Endothelial cell of umbilical vein (primary cell): Measurements from ENCODE around the gene CUX1. TPM values are rescaled to one million over a fixed set of nuclear protein-coding genes. Genes with fewer than 3 reads are reported as not detected.

Source experiments
- BruUV-seq: library from RNA; stranded (reverse); fragments of 400-500 nt; replicated peaks from 2 replicates; lab custom pipeline; 2021; lab: Mats Ljungman, UMichigan
- CTCF ChIA-PET: fragments of 300-600, 350-600 bp; sonication (Branson Sonifier 250); formaldehyde crosslinking; loops from one replicate; lab custom pipeline; 2021; ENCODE audit warnings: antibody characterized with exemption, inconsistent platforms; lab: Charles Lee
- POLR2A ChIA-PET: fragments of 300-600, 350-600 bp; sonication (Branson Sonifier 250); formaldehyde crosslinking; loops from one replicate; lab custom pipeline; 2021; ENCODE audit warnings: antibody characterized with exemption, inconsistent platforms; lab: Charles Lee
- DNase-seq: peaks from one replicate; pipeline ENCODE4 v3.0.0-alpha.2; 2011; ENCODE audit warnings: low read depth, low spot score
- FAIRE-seq: peaks from 2 replicates; lab custom pipeline; 2011; peaks lifted over from hg19 to GRCh38; lab: Jason Lieb, UNC
- H2AFZ ChIP-seq: 2 replicates; pipeline ENCODE4 v1.6.0; 2012; ENCODE audit warnings: low read depth, low read length, control low read depth, inconsistent platforms
- H3K27ac ChIP-seq: 2 replicates; pipeline ENCODE4 v1.5.1; 2011; ENCODE audit warnings: low read depth, mild to moderate bottlenecking, control low read depth, low read length, moderate library complexity; ENCODE audit not compliant: insufficient read depth
- H3K27me3 ChIP-seq, 2 experiments: 2 replicates each; pipeline versions ENCODE4 v1.6.0 to v1.6.1; 2011; ENCODE audit warnings: low read length in 2 of 2, mixed read lengths in 1 of 2; ENCODE audit not compliant: control insufficient read depth in 2 of 2, insufficient read depth in 2 of 2
- H3K36me3 ChIP-seq, 2 experiments: 2 replicates in 1 of 2; 3 replicates in 1 of 2; pipeline ENCODE4 v1.5.1; 2011; ENCODE audit warnings: low read length in 2 of 2, mild to moderate bottlenecking in 1 of 2, moderate library complexity in 1 of 2; ENCODE audit not compliant: control insufficient read depth in 2 of 2, insufficient read depth in 2 of 2; ENCODE audit errors: extremely low read depth in 1 of 2
- H3K4me1 ChIP-seq: 3 replicates; pipeline ENCODE4 v1.5.1; 2011; ENCODE audit warnings: mild to moderate bottlenecking, low read length; ENCODE audit not compliant: control insufficient read depth, insufficient read depth; ENCODE audit errors: extremely low read depth
- H3K4me2 ChIP-seq: 2 replicates; pipeline ENCODE4 v1.6.1; 2011; ENCODE audit warnings: low read length, control low read depth, mixed read lengths; ENCODE audit not compliant: insufficient read depth
- H3K4me3 ChIP-seq, 3 experiments: fragments of 200-600 bp in 1 of 3; sonication (generic), shearing (Covaris generic) in 1 of 3; replicated peaks in 1 of 3; 2 replicates each; pipeline ENCODE4 v1.5.1; 2011 to 2016; ENCODE audit warnings: control low read depth in 3 of 3, low read length in 3 of 3, mild to moderate bottlenecking in 2 of 3, inconsistent platforms in 1 of 3, low read depth in 1 of 3, moderate library complexity in 1 of 3; ENCODE audit not compliant: insufficient read depth in 1 of 3
- H3K79me2 ChIP-seq: 2 replicates; pipeline ENCODE4 v1.6.0; 2012; ENCODE audit warnings: low read length, inconsistent platforms; ENCODE audit not compliant: control insufficient read depth, insufficient read depth
- H3K9ac ChIP-seq: replicated peaks from 2 replicates; pipeline ENCODE3; 2011; ENCODE audit warnings: low read length, control low read depth; ENCODE audit not compliant: insufficient read depth; ENCODE audit errors: extremely low read depth
- H3K9me1 ChIP-seq: replicated peaks from 3 replicates; pipeline ENCODE4 v1.6.0; 2011; ENCODE audit warnings: mild to moderate bottlenecking, low read length; ENCODE audit not compliant: control insufficient read depth, insufficient read depth; ENCODE audit errors: extremely low read depth
- H3K9me3 ChIP-seq: replicated peaks from 2 replicates; pipeline ENCODE4 v1.5.1; 2012; ENCODE audit warnings: low read length, inconsistent platforms; ENCODE audit not compliant: control insufficient read depth, insufficient read depth
- H4K20me1 ChIP-seq: replicated peaks from 2 replicates; pipeline ENCODE3; 2011; ENCODE audit warnings: mild to moderate bottlenecking, low read length; ENCODE audit not compliant: control insufficient read depth, insufficient read depth; ENCODE audit errors: extremely low read depth
- CTCF ChIP-seq, 2 donors: IDR thresholded peaks; 1 replicate in 1 of 2; 2 replicates in 1 of 2; pipeline ENCODE4 v1.5.1; 2011; ENCODE audit warnings: low read length in 2 of 2, mild to moderate bottlenecking in 2 of 2, moderate library complexity in 2 of 2, control low read depth in 1 of 2, inconsistent platforms in 1 of 2, low read depth in 1 of 2; ENCODE audit not compliant: insufficient read depth in 1 of 2; ENCODE audit errors: extremely low read depth in 1 of 2
- EZH2 ChIP-seq: IDR thresholded peaks from 2 replicates; pipeline ENCODE4 v1.6.1; 2012; ENCODE audit warnings: borderline replicate concordance, low read depth, mild to moderate bottlenecking, moderate library complexity, low read length, inconsistent platforms; ENCODE audit not compliant: severe bottlenecking
- FOS ChIP-seq: IDR thresholded peaks from 2 replicates; pipeline ENCODE4 v1.6.1; 2011; ENCODE audit warnings: mild to moderate bottlenecking, low read length, moderate library complexity, borderline replicate concordance; ENCODE audit not compliant: insufficient read depth
- GATA2 ChIP-seq: IDR thresholded peaks from 2 replicates; pipeline ENCODE4 v1.7.0; 2011; ENCODE audit warnings: low read depth, mild to moderate bottlenecking, moderate library complexity, mixed read lengths, low read length; ENCODE audit not compliant: insufficient read length, insufficient read depth
- JUN ChIP-seq: IDR thresholded peaks from 2 replicates; pipeline ENCODE4 v1.6.1; 2011; ENCODE audit warnings: borderline replicate concordance, low read depth; ENCODE audit not compliant: insufficient read length, insufficient read depth
- MAX ChIP-seq: IDR thresholded peaks from 2 replicates; pipeline ENCODE4 v1.6.1; 2011; ENCODE audit not compliant: insufficient read depth, insufficient read length
- MYC ChIP-seq: IDR thresholded peaks from one replicate; pipeline ENCODE4 v1.6.1; 2011; ENCODE audit warnings: mild to moderate bottlenecking, low read depth, low read length
- POLR2A ChIP-seq: IDR thresholded peaks from 2 replicates; pipeline ENCODE4 v1.6.1; 2012; ENCODE audit warnings: low read depth, mild to moderate bottlenecking, control low read depth, low read length
- POLR2AphosphoS5 ChIP-seq: IDR thresholded peaks from 2 replicates; pipeline ENCODE4 v1.6.1; 2012; ENCODE audit warnings: low read depth, mild to moderate bottlenecking, control low read depth, low read length, moderate library complexity; ENCODE audit not compliant: insufficient read depth
- dilution Hi-C: fragments of 300-500 bp; cut with MboI; formaldehyde crosslinking; loops from one replicate; pipeline ENCODE4 v1.15.0; 2019; ENCODE audit warnings: low sequenced_read_pairs; ENCODE audit not compliant: extremely low pct_ligation_motif_present
- intact Hi-C: fragments of 100-400 bp; cut with micrococcal nuclease; formaldehyde crosslinking; loops from one replicate; pipeline ENCODE4 v1.10.0; 2022
- polyA plus RNA-seq, 4 experiments: library from polyadenylated mRNA; depleted of rRNA in 3 of 4; stranded (reverse) in 3 of 4; unstranded in 1 of 4; fragments of >200 nt; gene quantifications; 2 replicates each; pipeline versions ENCODE4 v1.2.1 to v1.2.3, GENCODE V29; 2011 to 2012; ENCODE audit warnings: missing spikeins in 1 of 4
- total RNA-seq: library from RNA; stranded (reverse); gene quantifications from 2 replicates; pipeline ENCODE4 v1.2.3, GENCODE V29; 2021

The CUX1 gene
- total and polyA plus RNA-seq, 2 donors (not counting 3 experiments of a cell fraction or from before 2014, with no cell fraction given) = 13.8 to 49.8 TPM

GRCh38 chr7:101956130-101956529 lies 138.7 kb downstream of the CUX1 start:
- Histone ChIP-seq H3K9me3 (no peaks in the 10 kb centered on the region), H3K4me3 (no peak overlapping the region), H3K36me3 (no peaks in the 10 kb centered on the region), H3K9ac (no peak overlapping the region), H3K9me1 (no peaks in the 10 kb centered on the region), H3K79me2 (peaks cover 4% of the 10 kb centered on the region), H3K4me2 (no peak overlapping the region), H2AFZ (no peak overlapping the region), H3K27me3 (no peaks in the 10 kb centered on the region), H4K20me1 (no peaks in the 10 kb centered on the region), H3K4me1 (peaks cover 18% of the 10 kb centered on the region), H3K27ac (no peak overlapping the region)
- dilution Hi-C loops = no loop called here
- ChIA-PET POLR2A (no interaction called here), CTCF (interaction anchor here (0.7 kb wide), 1 partner anchor 118 kb away, joined by 3 read pairs; no protein-coding TSS in a partner anchor)
- BruUV-seq = no TSS peak
- no peak for FAIRE-seq
- DNase-seq = no peak
- no peak for TF ChIP-seq MAX
- no peak for TF ChIP-seq POLR2AphosphoS5
- TF ChIP-seq EZH2 = no peak
- TF ChIP-seq POLR2A = no peak
- no peak for TF ChIP-seq GATA2
- TF ChIP-seq MYC = no peak
- no peak for TF ChIP-seq JUN
- no peak for TF ChIP-seq CTCF (IDR thresholded peaks at IDR 0.05; ENCODE audit: extremely low read depth in 1 of 2, insufficient read depth in 1 of 2, low read depth in 1 of 2, low read length in 2 of 2)
- no peak for TF ChIP-seq FOS
- intact Hi-C loops = loop anchor here (10.0 kb wide), 1 partner anchor 271 kb away; no protein-coding TSS in a partner anchor
